HEK293 (cell line): ENCODE data around the gene VSTM2B.

Experiments
- CTCF ChIA-PET: fragments of 350-600 bp; formaldehyde crosslinking; extraction: SDS; loops from one replicate; lab custom pipeline; 2021; ENCODE audit warnings: antibody characterized with exemption; lab: Yijun Ruan, JAX
- POLR2A ChIA-PET: fragments of 300-600 bp; formaldehyde crosslinking; extraction: SDS; loops from one replicate; lab custom pipeline; 2020; ENCODE audit warnings: antibody characterized with exemption, inconsistent platforms; lab: Yijun Ruan, JAX
- H3K27ac ChIP-seq: fragments of 200-500 bp; sonication (Bioruptor generic); 2 replicates; pipeline ENCODE4 v1.5.1; 2014; ENCODE audit warnings: low read depth, low read length, control low read depth, inconsistent platforms; ENCODE audit errors: extremely low read depth
- H3K36me3 ChIP-seq, 2 experiments: fragments of 200-500 bp in 1 of 2; sonication (Bioruptor generic) in 1 of 2; 1 replicate in 1 of 2; 2 replicates in 1 of 2; pipeline ENCODE4 v1.5.1; 2014 to 2017; ENCODE audit warnings: inconsistent platforms in 2 of 2, low read length in 2 of 2; ENCODE audit not compliant: control insufficient read depth in 2 of 2, insufficient read depth in 1 of 2
- H3K4me1 ChIP-seq: fragments of 200-500 bp; sonication (Bioruptor generic); 2 replicates; pipeline ENCODE4 v1.5.1; 2014; ENCODE audit warnings: mild to moderate bottlenecking, low read length, inconsistent platforms; ENCODE audit not compliant: control insufficient read depth, insufficient read depth
- H3K4me3 ChIP-seq: 2 replicates; pipeline ENCODE4 v1.5.1; 2011; ENCODE audit warnings: low read depth, mild to moderate bottlenecking, control low read depth, low read length, moderate library complexity
- H3K9me3 ChIP-seq: fragments of 200-500 bp; sonication (Bioruptor generic); 2 replicates; pipeline ENCODE4 v1.5.1; 2014; ENCODE audit warnings: low read depth, low read length, inconsistent platforms; ENCODE audit not compliant: control insufficient read depth, insufficient read depth
- GLI2 ChIP-seq: fragments of 450-650 bp; formaldehyde crosslinking; IDR thresholded peaks from 2 replicates; pipeline ENCODE4; 2017; ENCODE audit warnings: missing biosample characterization, missing genetic modification characterization, low read depth, borderline replicate concordance
- GLI4 ChIP-seq: fragments of 450-650 bp; formaldehyde crosslinking; IDR thresholded peaks from 2 replicates; pipeline ENCODE4 v1.5.1; 2016; ENCODE audit warnings: missing biosample characterization, missing genetic modification characterization
- HOXC10 ChIP-seq: sonication (generic); formaldehyde crosslinking; IDR thresholded peaks from 2 replicates; pipeline ENCODE4 v1.8.1; 2023; ENCODE audit warnings: mild to moderate bottlenecking, missing genetic modification reagents
- KLF1 ChIP-seq: fragments of 450-650 bp; formaldehyde crosslinking; IDR thresholded peaks from 2 replicates; pipeline ENCODE4 v1.5.1; 2016; ENCODE audit warnings: missing biosample characterization, missing genetic modification characterization
- OSR2 ChIP-seq: fragments of 450-650 bp; formaldehyde crosslinking; IDR thresholded peaks from 2 replicates; pipeline ENCODE4 v1.5.1; 2016; ENCODE audit warnings: missing biosample characterization, missing genetic modification characterization
- SALL2 ChIP-seq: fragments of 450-650 bp; formaldehyde crosslinking; IDR thresholded peaks from 2 replicates; pipeline ENCODE4 v1.5.0; 2017; ENCODE audit warnings: missing biosample characterization, mild to moderate bottlenecking, missing genetic modification characterization, borderline replicate concordance
- TRIM28 ChIP-seq: IDR thresholded peaks from 2 replicates; pipeline ENCODE4 v1.6.1; 2011; ENCODE audit warnings: low read length, control low read depth, borderline replicate concordance
- ZBTB1 ChIP-seq: fragments of 450-650 bp; formaldehyde crosslinking; IDR thresholded peaks from 2 replicates; pipeline ENCODE4 v1.5.1; 2016; ENCODE audit warnings: missing biosample characterization, missing genetic modification characterization
- ZBTB49 ChIP-seq: fragments of 450-650 bp; formaldehyde crosslinking; IDR thresholded peaks from 2 replicates; pipeline ENCODE4 v1.5.1; 2016; ENCODE audit warnings: missing biosample characterization, missing genetic modification characterization, low read depth
- ZNF146 ChIP-seq: fragments of 450-650 bp; formaldehyde crosslinking; IDR thresholded peaks from 2 replicates; pipeline ENCODE4 v1.5.1; 2016; ENCODE audit warnings: missing biosample characterization, missing genetic modification characterization
- ZNF155 ChIP-seq: fragments of 450-650 bp; formaldehyde crosslinking; IDR thresholded peaks from 2 replicates; pipeline ENCODE4 v1.5.1; 2016; ENCODE audit warnings: missing biosample characterization, missing genetic modification characterization
- ZNF311 ChIP-seq: fragments of 450-650 bp; formaldehyde crosslinking; IDR thresholded peaks from 2 replicates; pipeline ENCODE4 v1.5.1; 2017; ENCODE audit warnings: missing biosample characterization, missing genetic modification characterization, borderline replicate concordance
- ZNF433 ChIP-seq: fragments of 450-650 bp; formaldehyde crosslinking; IDR thresholded peaks from 2 replicates; pipeline ENCODE4 v1.5.1; 2016; ENCODE audit warnings: missing biosample characterization, missing genetic modification characterization, low read depth
- ZNF501 ChIP-seq: fragments of 450-650 bp; formaldehyde crosslinking; IDR thresholded peaks from 2 replicates; pipeline ENCODE4 v1.5.1; 2016; ENCODE audit warnings: missing biosample characterization, missing genetic modification characterization
- ZNF521 ChIP-seq: fragments of 450-650 bp; formaldehyde crosslinking; IDR thresholded peaks from 2 replicates; pipeline ENCODE4 v1.5.1; 2017; ENCODE audit warnings: missing biosample characterization, mild to moderate bottlenecking, missing genetic modification characterization
- ZNF610 ChIP-seq: fragments of 450-650 bp; formaldehyde crosslinking; IDR thresholded peaks from 2 replicates; pipeline ENCODE4 v1.5.1; 2016; ENCODE audit warnings: missing biosample characterization, missing genetic modification characterization, borderline replicate concordance
- ZNF76 ChIP-seq: fragments of 450-650 bp; formaldehyde crosslinking; IDR thresholded peaks from 2 replicates; pipeline ENCODE4; 2016; ENCODE audit warnings: low read depth, missing biosample characterization, missing genetic modification characterization, borderline replicate concordance
- ZNF837 ChIP-seq: fragments of 450-650 bp; formaldehyde crosslinking; IDR thresholded peaks from 2 replicates; pipeline ENCODE4 v1.5.1; 2016; ENCODE audit warnings: missing biosample characterization, missing genetic modification characterization
- ZSCAN23 ChIP-seq: fragments of 450-650 bp; formaldehyde crosslinking; IDR thresholded peaks from 2 replicates; pipeline ENCODE4 v1.5.1; 2016; ENCODE audit warnings: missing biosample characterization, missing genetic modification characterization
- TF ChIP-seq, protein P1 (sequence below): fragments of 450-650 bp; formaldehyde crosslinking; IDR thresholded peaks from 2 replicates; pipeline ENCODE4 v1.5.1; 2016; ENCODE audit warnings: missing biosample characterization, missing genetic modification characterization
- TF ChIP-seq, protein P2 (sequence below): IDR thresholded peaks from 2 replicates; pipeline ENCODE4 v1.6.1; 2011; ENCODE audit warnings: mild to moderate bottlenecking, low read depth, low read length, borderline replicate concordance
- TF ChIP-seq, protein P3 (sequence below): fragments of 450-650 bp; formaldehyde crosslinking; IDR thresholded peaks from 2 replicates; pipeline ENCODE4 v1.5.1; 2016; ENCODE audit warnings: missing biosample characterization, missing genetic modification characterization
- TF ChIP-seq, protein P4 (sequence below): fragments of 450-650 bp; formaldehyde crosslinking; IDR thresholded peaks from 2 replicates; pipeline ENCODE4 v1.5.1; 2017; ENCODE audit warnings: missing biosample characterization, mild to moderate bottlenecking, missing genetic modification characterization, moderate library complexity
- TF ChIP-seq, protein P5 (sequence below): fragments of 450-650 bp; formaldehyde crosslinking; IDR thresholded peaks from 2 replicates; pipeline ENCODE4 v1.5.1; 2016; ENCODE audit warnings: missing biosample characterization, missing genetic modification characterization

Gene VSTM2B

GRCh38 chr19:29540114-29540513 lies 14.3 kb downstream of the VSTM2B start (continued):
- TF ChIP-seq, protein P1, sequence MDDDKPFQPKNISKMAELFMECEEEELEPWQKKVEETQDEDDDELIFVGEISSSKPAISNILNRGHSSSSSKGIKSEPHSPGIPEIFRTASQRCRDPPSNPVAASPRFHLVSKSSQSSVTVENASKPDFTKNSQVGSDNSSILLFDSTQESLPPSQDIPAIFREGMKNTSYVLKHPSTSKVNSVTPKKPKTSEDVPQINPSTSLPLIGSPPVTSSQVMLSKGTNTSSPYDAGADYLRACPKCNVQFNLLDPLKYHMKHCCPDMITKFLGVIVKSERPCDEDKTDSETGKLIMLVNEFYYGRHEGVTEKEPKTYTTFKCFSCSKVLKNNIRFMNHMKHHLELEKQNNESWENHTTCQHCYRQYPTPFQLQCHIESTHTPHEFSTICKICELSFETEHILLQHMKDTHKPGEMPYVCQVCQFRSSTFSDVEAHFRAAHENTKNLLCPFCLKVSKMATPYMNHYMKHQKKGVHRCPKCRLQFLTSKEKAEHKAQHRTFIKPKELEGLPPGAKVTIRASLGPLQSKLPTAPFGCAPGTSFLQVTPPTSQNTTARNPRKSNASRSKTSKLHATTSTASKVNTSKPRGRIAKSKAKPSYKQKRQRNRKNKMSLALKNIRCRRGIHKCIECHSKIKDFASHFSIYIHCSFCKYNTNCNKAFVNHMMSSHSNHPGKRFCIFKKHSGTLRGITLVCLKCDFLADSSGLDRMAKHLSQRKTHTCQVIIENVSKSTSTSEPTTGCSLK (tag by site-specific recombination): no peak
- TF ChIP-seq TRIM28: no peak

DNA sequence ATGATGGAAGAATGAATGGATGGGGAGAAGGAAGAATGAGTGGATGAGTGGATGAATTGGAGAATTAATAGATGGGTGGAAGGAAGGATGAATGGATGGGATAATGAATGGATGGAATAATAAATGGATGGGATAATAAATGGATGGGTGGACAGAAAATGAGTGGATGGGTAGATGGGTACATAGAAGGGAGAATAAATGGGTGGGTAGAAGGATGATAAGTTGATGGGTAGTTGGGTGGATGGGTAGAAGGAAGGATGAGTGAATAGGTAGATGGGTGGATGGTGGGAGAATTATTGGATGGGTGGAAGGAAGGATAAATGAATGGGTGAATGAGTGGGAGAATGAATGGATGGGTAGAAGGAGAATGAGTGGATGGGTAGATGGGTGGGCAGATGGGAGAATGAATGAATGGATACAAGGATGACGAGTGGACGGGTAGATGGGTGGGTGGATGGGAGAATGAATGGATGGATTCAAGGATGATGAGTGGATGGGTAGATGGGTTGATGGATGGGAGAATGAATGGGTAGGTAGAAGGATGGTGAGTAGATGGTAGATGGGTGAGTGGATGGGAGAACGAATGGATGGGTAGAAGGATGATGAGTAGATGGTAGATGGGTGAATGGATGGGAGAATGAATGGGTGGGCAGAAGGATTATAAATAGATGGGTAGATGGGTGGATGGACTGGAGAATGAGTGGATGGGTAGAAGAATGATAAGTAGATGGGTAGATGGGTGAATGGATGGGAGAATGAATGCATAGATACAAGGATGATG lies 15.9 kb downstream of the VSTM2B start:
- H3K36me3 ChIP-seq: peaks cover 0 to 5% of the 10 kb centered on the region in 2 experiments; a peak in 1 of 3 replicates
- H3K9me3 ChIP-seq: no peaks in the 10 kb centered on the region
- ChIA-PET CTCF (interaction anchor here (1.6 kb wide), 1 partner anchor 14 kb away, joined by 4 read pairs; no protein-coding TSS in a partner anchor), POLR2A (no interaction called here)
- H3K4me1 ChIP-seq: peaks cover 2% of the 10 kb centered on the region; the same call in 1 of the 2 replicates
- no peak overlapping the region for H3K27ac ChIP-seq
- H3K4me3 ChIP-seq: no peak overlapping the region
- TF ChIP-seq ZNF521 (tag by site-specific recombination) (peak; percentile 89; the same call in 1 of the 2 replicates), ZNF501 (no peak), ZNF76 (tag by site-specific recombination) (no peak), ZSCAN23 (no peak), ZNF837 (tag by site-specific recombination) (no peak; the same call in 1 of the 2 replicates), ZNF610 (tag by site-specific recombination) (no peak), ZBTB1 (tag by site-specific recombination) (peak; percentile 15; the same call in 1 of the 2 replicates), ZNF155 (tag by site-specific recombination) (no peak), ZNF146 (tag by site-specific recombination) (no peak), OSR2 (no peak), ZNF311 (tag by site-specific recombination) (no peak), GLI4 (tag by site-specific recombination) (no peak), ZNF433 (no peak), GLI2 (no peak), HOXC10 (CRISPR knock-in tag) (no peak), ZBTB49 (tag by site-specific recombination) (no peak), SALL2 (tag by site-specific recombination) (0 out of 2 replicates have a peak, but pooled peaks have one; percentile 57), KLF1 (tag by site-specific recombination) (no peak)
- TF ChIP-seq, protein P2, sequence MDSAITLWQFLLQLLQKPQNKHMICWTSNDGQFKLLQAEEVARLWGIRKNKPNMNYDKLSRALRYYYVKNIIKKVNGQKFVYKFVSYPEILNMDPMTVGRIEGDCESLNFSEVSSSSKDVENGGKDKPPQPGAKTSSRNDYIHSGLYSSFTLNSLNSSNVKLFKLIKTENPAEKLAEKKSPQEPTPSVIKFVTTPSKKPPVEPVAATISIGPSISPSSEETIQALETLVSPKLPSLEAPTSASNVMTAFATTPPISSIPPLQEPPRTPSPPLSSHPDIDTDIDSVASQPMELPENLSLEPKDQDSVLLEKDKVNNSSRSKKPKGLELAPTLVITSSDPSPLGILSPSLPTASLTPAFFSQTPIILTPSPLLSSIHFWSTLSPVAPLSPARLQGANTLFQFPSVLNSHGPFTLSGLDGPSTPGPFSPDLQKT: no peak
- TF ChIP-seq, protein P3, sequence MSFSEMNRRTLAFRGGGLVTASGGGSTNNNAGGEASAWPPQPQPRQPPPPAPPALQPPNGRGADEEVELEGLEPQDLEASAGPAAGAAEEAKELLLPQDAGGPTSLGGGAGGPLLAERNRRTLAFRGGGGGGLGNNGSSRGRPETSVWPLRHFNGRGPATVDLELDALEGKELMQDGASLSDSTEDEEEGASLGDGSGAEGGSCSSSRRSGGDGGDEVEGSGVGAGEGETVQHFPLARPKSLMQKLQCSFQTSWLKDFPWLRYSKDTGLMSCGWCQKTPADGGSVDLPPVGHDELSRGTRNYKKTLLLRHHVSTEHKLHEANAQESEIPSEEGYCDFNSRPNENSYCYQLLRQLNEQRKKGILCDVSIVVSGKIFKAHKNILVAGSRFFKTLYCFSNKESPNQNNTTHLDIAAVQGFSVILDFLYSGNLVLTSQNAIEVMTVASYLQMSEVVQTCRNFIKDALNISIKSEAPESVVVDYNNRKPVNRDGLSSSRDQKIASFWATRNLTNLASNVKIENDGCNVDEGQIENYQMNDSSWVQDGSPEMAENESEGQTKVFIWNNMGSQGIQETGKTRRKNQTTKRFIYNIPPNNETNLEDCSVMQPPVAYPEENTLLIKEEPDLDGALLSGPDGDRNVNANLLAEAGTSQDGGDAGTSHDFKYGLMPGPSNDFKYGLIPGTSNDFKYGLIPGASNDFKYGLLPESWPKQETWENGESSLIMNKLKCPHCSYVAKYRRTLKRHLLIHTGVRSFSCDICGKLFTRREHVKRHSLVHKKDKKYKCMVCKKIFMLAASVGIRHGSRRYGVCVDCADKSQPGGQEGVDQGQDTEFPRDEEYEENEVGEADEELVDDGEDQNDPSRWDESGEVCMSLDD (tag by site-specific recombination): no peak
- TF ChIP-seq, protein P4, sequence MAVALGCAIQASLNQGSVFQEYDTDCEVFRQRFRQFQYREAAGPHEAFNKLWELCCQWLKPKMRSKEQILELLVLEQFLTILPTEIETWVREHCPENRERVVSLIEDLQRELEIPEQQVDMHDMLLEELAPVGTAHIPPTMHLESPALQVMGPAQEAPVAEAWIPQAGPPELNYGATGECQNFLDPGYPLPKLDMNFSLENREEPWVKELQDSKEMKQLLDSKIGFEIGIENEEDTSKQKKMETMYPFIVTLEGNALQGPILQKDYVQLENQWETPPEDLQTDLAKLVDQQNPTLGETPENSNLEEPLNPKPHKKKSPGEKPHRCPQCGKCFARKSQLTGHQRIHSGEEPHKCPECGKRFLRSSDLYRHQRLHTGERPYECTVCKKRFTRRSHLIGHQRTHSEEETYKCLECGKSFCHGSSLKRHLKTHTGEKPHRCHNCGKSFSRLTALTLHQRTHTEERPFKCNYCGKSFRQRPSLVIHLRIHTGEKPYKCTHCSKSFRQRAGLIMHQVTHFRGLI: no peak
- TF ChIP-seq, protein P5, sequence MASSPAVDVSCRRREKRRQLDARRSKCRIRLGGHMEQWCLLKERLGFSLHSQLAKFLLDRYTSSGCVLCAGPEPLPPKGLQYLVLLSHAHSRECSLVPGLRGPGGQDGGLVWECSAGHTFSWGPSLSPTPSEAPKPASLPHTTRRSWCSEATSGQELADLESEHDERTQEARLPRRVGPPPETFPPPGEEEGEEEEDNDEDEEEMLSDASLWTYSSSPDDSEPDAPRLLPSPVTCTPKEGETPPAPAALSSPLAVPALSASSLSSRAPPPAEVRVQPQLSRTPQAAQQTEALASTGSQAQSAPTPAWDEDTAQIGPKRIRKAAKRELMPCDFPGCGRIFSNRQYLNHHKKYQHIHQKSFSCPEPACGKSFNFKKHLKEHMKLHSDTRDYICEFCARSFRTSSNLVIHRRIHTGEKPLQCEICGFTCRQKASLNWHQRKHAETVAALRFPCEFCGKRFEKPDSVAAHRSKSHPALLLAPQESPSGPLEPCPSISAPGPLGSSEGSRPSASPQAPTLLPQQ: no peak
